Measurements from ENCODE around the gene BCAS4.
"Not testable (repeated sequence)": the region's sequence is repeated elsewhere in the genome, so short reads cannot be mapped to it uniquely, and the experiment has no call there.

BCAS4 gene

GRCh38 chr20:50777373-50777772 lies 17.5 kb upstream of the BCAS4 start:
- DNase-seq (no peak), ATAC-seq (ENCODE audit: insufficient read depth, low read depth) (no peak)
- no peaks in the 10 kb centered on the region for H3K4me1 ChIP-seq (ENCODE audit: insufficient read depth, low read length)
- no peaks in the 10 kb centered on the region for H4K20me1 ChIP-seq (ENCODE audit: insufficient read depth, low read length)
- H3K9me3 ChIP-seq (ENCODE audit: insufficient read depth, low read length, severe bottlenecking) = no peaks in the 10 kb centered on the region
- no peak overlapping the region for H3K4me2 ChIP-seq (ENCODE audit: insufficient read depth, low read length)
- H3K27ac ChIP-seq (ENCODE audit: low read length) = no peak overlapping the region
- no peaks in the 10 kb centered on the region for H3K27me3 ChIP-seq (ENCODE audit: insufficient read depth, low read length, poor library complexity)
- H3K79me2 ChIP-seq (ENCODE audit: insufficient read depth, low read length) = no peaks in the 10 kb centered on the region
- H2AFZ ChIP-seq (ENCODE audit: low read depth, low read length) = no peak overlapping the region
- H3K9ac ChIP-seq (ENCODE audit: low read depth, low read length) = no peak overlapping the region
- TF ChIP-seq EZH2 (IDR thresholded peaks at IDR 0.05; ENCODE audit: borderline replicate concordance, low read depth, low read length, severe bottlenecking) = no peak
- TF ChIP-seq, protein P1, sequence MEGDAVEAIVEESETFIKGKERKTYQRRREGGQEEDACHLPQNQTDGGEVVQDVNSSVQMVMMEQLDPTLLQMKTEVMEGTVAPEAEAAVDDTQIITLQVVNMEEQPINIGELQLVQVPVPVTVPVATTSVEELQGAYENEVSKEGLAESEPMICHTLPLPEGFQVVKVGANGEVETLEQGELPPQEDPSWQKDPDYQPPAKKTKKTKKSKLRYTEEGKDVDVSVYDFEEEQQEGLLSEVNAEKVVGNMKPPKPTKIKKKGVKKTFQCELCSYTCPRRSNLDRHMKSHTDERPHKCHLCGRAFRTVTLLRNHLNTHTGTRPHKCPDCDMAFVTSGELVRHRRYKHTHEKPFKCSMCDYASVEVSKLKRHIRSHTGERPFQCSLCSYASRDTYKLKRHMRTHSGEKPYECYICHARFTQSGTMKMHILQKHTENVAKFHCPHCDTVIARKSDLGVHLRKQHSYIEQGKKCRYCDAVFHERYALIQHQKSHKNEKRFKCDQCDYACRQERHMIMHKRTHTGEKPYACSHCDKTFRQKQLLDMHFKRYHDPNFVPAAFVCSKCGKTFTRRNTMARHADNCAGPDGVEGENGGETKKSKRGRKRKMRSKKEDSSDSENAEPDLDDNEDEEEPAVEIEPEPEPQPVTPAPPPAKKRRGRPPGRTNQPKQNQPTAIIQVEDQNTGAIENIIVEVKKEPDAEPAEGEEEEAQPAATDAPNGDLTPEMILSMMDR (IDR thresholded peaks at IDR 0.05; ENCODE audit: borderline replicate concordance, extremely low read depth, low read length, poor library complexity, severe bottlenecking) = no peak
- H3K36me3 ChIP-seq (ENCODE audit: insufficient read depth, low read length) = no peaks in the 10 kb centered on the region
- no peak overlapping the region for H3K4me3 ChIP-seq (ENCODE audit: low read depth in 1 of 2, low read length in 2 of 2)

GRCh38 chr20:50778994-50779393 lies 15.9 kb upstream of the BCAS4 start:
- not testable (repeated sequence) for H2AFZ ChIP-seq (ENCODE audit: low read depth, low read length); H3K4me2 ChIP-seq (ENCODE audit: insufficient read depth, low read length); H3K4me3 ChIP-seq (ENCODE audit: low read depth in 1 of 2, low read length in 2 of 2); ATAC-seq (ENCODE audit: insufficient read depth, low read depth); H3K27me3 ChIP-seq (ENCODE audit: insufficient read depth, low read length, poor library complexity); H4K20me1 ChIP-seq (ENCODE audit: insufficient read depth, low read length); H3K79me2 ChIP-seq (ENCODE audit: insufficient read depth, low read length); H3K36me3 ChIP-seq (ENCODE audit: insufficient read depth, low read length); H3K4me1 ChIP-seq (ENCODE audit: insufficient read depth, low read length); H3K9me3 ChIP-seq (ENCODE audit: insufficient read depth, low read length, severe bottlenecking); H3K27ac ChIP-seq (ENCODE audit: low read length); H3K9ac ChIP-seq (ENCODE audit: low read depth, low read length); DNase-seq

GRCh38 chr20:50783390-50783789 lies 11.5 kb upstream of the BCAS4 start:
- no peak overlapping the region for H3K9ac ChIP-seq (ENCODE audit: low read depth, low read length)
- ATAC-seq (ENCODE audit: insufficient read depth, low read depth) (no peak), DNase-seq (no peak)
- H3K4me2 ChIP-seq (ENCODE audit: insufficient read depth, low read length) = no peak overlapping the region
- H3K9me3 ChIP-seq (ENCODE audit: insufficient read depth, low read length, severe bottlenecking) = no peaks in the 10 kb centered on the region
- no peaks in the 10 kb centered on the region for H3K36me3 ChIP-seq (ENCODE audit: insufficient read depth, low read length)
- peaks cover 10% of the 10 kb centered on the region for H3K27me3 ChIP-seq (ENCODE audit: insufficient read depth, low read length, poor library complexity)
- no peaks in the 10 kb centered on the region for H4K20me1 ChIP-seq (ENCODE audit: insufficient read depth, low read length)
- TF ChIP-seq, protein P1 (IDR thresholded peaks at IDR 0.05; ENCODE audit: borderline replicate concordance, extremely low read depth, low read length, poor library complexity, severe bottlenecking) = no peak
- no peak for TF ChIP-seq EZH2 (IDR thresholded peaks at IDR 0.05; ENCODE audit: borderline replicate concordance, low read depth, low read length, severe bottlenecking)
- H3K4me3 ChIP-seq (ENCODE audit: low read depth in 1 of 2, low read length in 2 of 2) = no peak overlapping the region
- no peaks in the 10 kb centered on the region for H3K4me1 ChIP-seq (ENCODE audit: insufficient read depth, low read length)
- H3K79me2 ChIP-seq (ENCODE audit: insufficient read depth, low read length) = no peaks in the 10 kb centered on the region
- no peak overlapping the region for H3K27ac ChIP-seq (ENCODE audit: low read length)
- H2AFZ ChIP-seq (ENCODE audit: low read depth, low read length) = no peak overlapping the region

GRCh38 chr20:50783903-50784302 lies 11.0 kb upstream of the BCAS4 start:
- DNase-seq = no peak
- Histone ChIP-seq H3K9me3 (ENCODE audit: insufficient read depth, low read length, severe bottlenecking) (no peaks in the 10 kb centered on the region), H3K36me3 (ENCODE audit: insufficient read depth, low read length) (no peaks in the 10 kb centered on the region), H4K20me1 (ENCODE audit: insufficient read depth, low read length) (no peaks in the 10 kb centered on the region), H3K27ac (ENCODE audit: low read length) (no peak overlapping the region), H3K4me1 (ENCODE audit: insufficient read depth, low read length) (no peaks in the 10 kb centered on the region), H2AFZ (ENCODE audit: low read depth, low read length) (no peak overlapping the region), H3K4me2 (ENCODE audit: insufficient read depth, low read length) (no peak overlapping the region), H3K4me3 (ENCODE audit: low read depth in 1 of 2, low read length in 2 of 2) (no peak overlapping the region), H3K27me3 (ENCODE audit: insufficient read depth, low read length, poor library complexity) (peaks cover 10% of the 10 kb centered on the region), H3K9ac (ENCODE audit: low read depth, low read length) (no peak overlapping the region), H3K79me2 (ENCODE audit: insufficient read depth, low read length) (no peaks in the 10 kb centered on the region)
- TF ChIP-seq, protein P1 (IDR thresholded peaks at IDR 0.05; ENCODE audit: borderline replicate concordance, extremely low read depth, low read length, poor library complexity, severe bottlenecking) = no peak
- ATAC-seq (ENCODE audit: insufficient read depth, low read depth) = no peak

Data from DND-41 (cell line).